HepG2 (cell line): ENCODE measurements around the gene ETV5.

Source experiments
- ARHGAP35 ChIP-seq: sonication (generic); formaldehyde crosslinking; IDR thresholded peaks from 2 replicates; pipeline ENCODE4 v1.9.0; 2022; ENCODE audit warnings: mild to moderate bottlenecking, inconsistent platforms, moderate library complexity, missing genetic modification reagents, borderline replicate concordance
- BORCS8-MEF2B ChIP-seq: sonication (generic); formaldehyde crosslinking; IDR thresholded peaks from 2 replicates; pipeline ENCODE4 v1.8.0; 2022; ENCODE audit warnings: mild to moderate bottlenecking, missing genetic modification reagents
- CBFB ChIP-seq: sonication (generic); formaldehyde crosslinking; IDR thresholded peaks from 2 replicates; pipeline ENCODE4 v1.4.0; 2020; ENCODE audit warnings: missing genetic modification reagents
- CTCF ChIP-seq: sonication (generic); formaldehyde crosslinking; IDR thresholded peaks from 2 replicates; pipeline ENCODE4 v1.5.0; 2020; ENCODE audit warnings: mild to moderate bottlenecking, missing genetic modification reagents, moderate library complexity
- ELK4 ChIP-seq: sonication (generic); formaldehyde crosslinking; IDR thresholded peaks from 2 replicates; pipeline ENCODE4 v1.9.0; 2021; ENCODE audit warnings: missing genetic modification reagents, borderline replicate concordance
- FOSL2 ChIP-seq: sonication (generic); formaldehyde crosslinking; IDR thresholded peaks from 2 replicates; pipeline ENCODE4 v1.4.0; 2020; ENCODE audit warnings: missing genetic modification reagents
- GABPA ChIP-seq, 2 experiments: IDR thresholded peaks; 2 replicates each; pipeline ENCODE4 v1.6.1; 2011 to 2016; ENCODE audit warnings: low read depth in 2 of 2, low read length in 1 of 2, missing biosample characterization in 1 of 2, missing genetic modification characterization in 1 of 2
- IRF1 ChIP-seq: sonication (generic); formaldehyde crosslinking; IDR thresholded peaks from 2 replicates; pipeline ENCODE4 v1.4.0; 2020; ENCODE audit warnings: low read depth, mild to moderate bottlenecking, missing genetic modification reagents
- POLR2A ChIP-seq, 2 experiments: IDR thresholded peaks; 2 replicates each; pipeline ENCODE4 v1.6.1; 2011; ENCODE audit warnings: low read depth in 2 of 2, low read length in 2 of 2, mild to moderate bottlenecking in 1 of 2, moderate library complexity in 1 of 2; ENCODE audit not compliant: insufficient read depth in 1 of 2
- ZNF10 ChIP-seq: sonication (generic); formaldehyde crosslinking; IDR thresholded peaks from 2 replicates; pipeline ENCODE4 v1.4.0; 2020; ENCODE audit warnings: mild to moderate bottlenecking, low read depth, missing genetic modification reagents, borderline replicate concordance
- ZNF274 ChIP-seq: sonication (generic); formaldehyde crosslinking; IDR thresholded peaks from 2 replicates; pipeline ENCODE4 v1.5.1; 2020; ENCODE audit warnings: mild to moderate bottlenecking, missing genetic modification reagents
- ZNF318 ChIP-seq: sonication (generic); formaldehyde crosslinking; IDR thresholded peaks from 2 replicates; pipeline ENCODE4 v1.4.0; 2020; ENCODE audit warnings: mild to moderate bottlenecking, missing genetic modification reagents
- TF ChIP-seq, protein P1 (sequence below): sonication (generic); formaldehyde crosslinking; IDR thresholded peaks from 2 replicates; pipeline ENCODE4 v1.5.0; 2020; ENCODE audit warnings: missing genetic modification reagents

GRCh38 chr3:186054792-186055352 lies 54.0 kb downstream of the ETV5 start:
- TF ChIP-seq CTCF (CRISPR knock-in tag) (no peak), ZNF10 (CRISPR knock-in tag) (no peak), ARHGAP35 (CRISPR knock-in tag) (no peak), ELK4 (CRISPR knock-in tag) (no peak), FOSL2 (CRISPR knock-in tag) (no peak), IRF1 (CRISPR knock-in tag) (no peak), GABPA (IDR thresholded peaks at IDR 0.05; ENCODE audit: low read depth, low read length) (no peak), GABPA (CRISPR knock-in tag; IDR thresholded peaks at IDR 0.05; ENCODE audit: low read depth) (no peak), CBFB (CRISPR knock-in tag) (no peak), ZNF318 (CRISPR knock-in tag) (no peak), BORCS8-MEF2B (CRISPR knock-in tag) (no peak), ZNF274 (CRISPR knock-in tag) (no peak), POLR2A (IDR thresholded peaks at IDR 0.05; ENCODE audit: insufficient read depth in 1 of 2, low read depth in 2 of 2, low read length in 2 of 2) (no peak)
- TF ChIP-seq, protein P1, sequence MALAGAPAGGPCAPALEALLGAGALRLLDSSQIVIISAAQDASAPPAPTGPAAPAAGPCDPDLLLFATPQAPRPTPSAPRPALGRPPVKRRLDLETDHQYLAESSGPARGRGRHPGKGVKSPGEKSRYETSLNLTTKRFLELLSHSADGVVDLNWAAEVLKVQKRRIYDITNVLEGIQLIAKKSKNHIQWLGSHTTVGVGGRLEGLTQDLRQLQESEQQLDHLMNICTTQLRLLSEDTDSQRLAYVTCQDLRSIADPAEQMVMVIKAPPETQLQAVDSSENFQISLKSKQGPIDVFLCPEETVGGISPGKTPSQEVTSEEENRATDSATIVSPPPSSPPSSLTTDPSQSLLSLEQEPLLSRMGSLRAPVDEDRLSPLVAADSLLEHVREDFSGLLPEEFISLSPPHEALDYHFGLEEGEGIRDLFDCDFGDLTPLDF (CRISPR knock-in tag), result no peak
